Cardiac muscle cell (in vitro differentiated cells and primary cell): Measurements from ENCODE around the gene PHEX. TPM values are rescaled to one million over a fixed set of nuclear protein-coding genes. Genes with fewer than 3 reads are reported as not detected.
A peak's percentile ranks its signal among the peaks of the same experiment; 100 is the strongest.
"Not testable (repeated sequence)": the region's sequence is repeated elsewhere in the genome, so short reads cannot be mapped to it uniquely, and the experiment has no call there.

ENCODE experiments used
- DNase-seq, 2 donors: peaks; one replicate each; pipeline versions ENCODE4 v3.0.0 to v3.0.0-alpha.2; 2010 to 2017; ENCODE audit warnings: low read depth in 1 of 2, low spot score in 1 of 2
- H3K27ac ChIP-seq: fragments of 200-600 bp; sonication (generic); 2 replicates; pipeline ENCODE4 v1.5.1; 2016
- H3K27me3 ChIP-seq: fragments of 200-600 bp; sonication (generic); 2 replicates; pipeline ENCODE4 v1.6.0; 2016; ENCODE audit warnings: control low read depth
- H3K36me3 ChIP-seq: fragments of 200-600 bp; sonication (generic); 2 replicates; pipeline ENCODE4 v1.5.1; 2016; ENCODE audit warnings: control low read depth
- H3K4me1 ChIP-seq: fragments of 200-600 bp; sonication (generic); 2 replicates; pipeline ENCODE4 v1.8.1; 2017; ENCODE audit warnings: low read depth, mild to moderate bottlenecking, mixed run types
- H3K4me3 ChIP-seq: fragments of 200-600 bp; sonication (generic); 2 replicates; pipeline ENCODE4 v1.5.1; 2016; ENCODE audit warnings: mild to moderate bottlenecking
- H3K9me3 ChIP-seq: fragments of 200-600 bp; sonication (generic); 2 replicates; pipeline ENCODE4 v1.5.1; 2017; ENCODE audit warnings: low read depth, mild to moderate bottlenecking, control low read depth
- polyA plus RNA-seq: library from polyadenylated mRNA; unstranded; fragments of >200 nt; fragmentation: Nextera tagmentation; extraction: Ambion mirVana; gene quantifications from 2 replicates; pipeline ENCODE4 v1.2.1, GENCODE V29; 2016
- total RNA-seq: library from RNA; depleted of rRNA; stranded (reverse); fragments of >200 nt; gene quantifications from 2 replicates; pipeline ENCODE4 v1.2.3, GENCODE V29; 2016
- TF ChIP-seq, protein P1 (sequence below): IDR thresholded peaks from 2 replicates; pipeline ENCODE4 v1.5.1; 2012; ENCODE audit warnings: low read depth, mild to moderate bottlenecking, low read length

The PHEX gene
- total and polyA plus RNA-seq, 2 experiments from 2014 or later: 0.21 to 0.62 TPM

DNA sequence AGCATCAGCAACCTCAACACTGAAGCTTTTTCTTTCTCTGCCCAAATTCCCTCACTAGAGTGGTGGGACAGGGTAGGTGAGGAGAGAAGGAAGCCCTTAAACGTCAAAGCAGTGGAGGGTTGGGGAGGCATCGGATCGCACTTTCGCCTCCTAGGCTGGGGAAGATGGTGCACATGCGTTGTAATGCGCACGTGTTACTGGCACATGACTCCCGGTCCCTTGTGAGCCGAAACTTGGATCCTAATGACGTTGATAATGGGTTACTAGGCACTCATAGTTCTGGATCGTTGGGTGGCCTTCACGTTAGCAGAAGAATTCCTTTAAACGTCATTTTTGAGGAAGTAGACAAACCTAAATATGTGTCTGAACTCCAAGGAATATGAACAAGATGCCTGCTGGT, 240.5 kb downstream of the PHEX start, which contains the start of gene CBLL2:
TSS of gene CBLL2 (plus strand) at position 301 of the 400 bp plus-strand sequence. CDS start at position 380, 79 bp downstream.
- H3K4me3 ChIP-seq: no peak within 1 kb of the TSS
- H3K27me3 ChIP-seq: no peaks in the 10 kb centered on the region
- H3K4me1 ChIP-seq: no peaks in the 10 kb centered on the region
- DNase-seq: no peak
- TF ChIP-seq, protein P1, sequence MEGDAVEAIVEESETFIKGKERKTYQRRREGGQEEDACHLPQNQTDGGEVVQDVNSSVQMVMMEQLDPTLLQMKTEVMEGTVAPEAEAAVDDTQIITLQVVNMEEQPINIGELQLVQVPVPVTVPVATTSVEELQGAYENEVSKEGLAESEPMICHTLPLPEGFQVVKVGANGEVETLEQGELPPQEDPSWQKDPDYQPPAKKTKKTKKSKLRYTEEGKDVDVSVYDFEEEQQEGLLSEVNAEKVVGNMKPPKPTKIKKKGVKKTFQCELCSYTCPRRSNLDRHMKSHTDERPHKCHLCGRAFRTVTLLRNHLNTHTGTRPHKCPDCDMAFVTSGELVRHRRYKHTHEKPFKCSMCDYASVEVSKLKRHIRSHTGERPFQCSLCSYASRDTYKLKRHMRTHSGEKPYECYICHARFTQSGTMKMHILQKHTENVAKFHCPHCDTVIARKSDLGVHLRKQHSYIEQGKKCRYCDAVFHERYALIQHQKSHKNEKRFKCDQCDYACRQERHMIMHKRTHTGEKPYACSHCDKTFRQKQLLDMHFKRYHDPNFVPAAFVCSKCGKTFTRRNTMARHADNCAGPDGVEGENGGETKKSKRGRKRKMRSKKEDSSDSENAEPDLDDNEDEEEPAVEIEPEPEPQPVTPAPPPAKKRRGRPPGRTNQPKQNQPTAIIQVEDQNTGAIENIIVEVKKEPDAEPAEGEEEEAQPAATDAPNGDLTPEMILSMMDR: no peak
- no peaks in the 10 kb centered on the region for H3K36me3 ChIP-seq
- no peak within 1 kb of the TSS for H3K27ac ChIP-seq
- H3K9me3 ChIP-seq: no peaks in the 10 kb centered on the region

DNA sequence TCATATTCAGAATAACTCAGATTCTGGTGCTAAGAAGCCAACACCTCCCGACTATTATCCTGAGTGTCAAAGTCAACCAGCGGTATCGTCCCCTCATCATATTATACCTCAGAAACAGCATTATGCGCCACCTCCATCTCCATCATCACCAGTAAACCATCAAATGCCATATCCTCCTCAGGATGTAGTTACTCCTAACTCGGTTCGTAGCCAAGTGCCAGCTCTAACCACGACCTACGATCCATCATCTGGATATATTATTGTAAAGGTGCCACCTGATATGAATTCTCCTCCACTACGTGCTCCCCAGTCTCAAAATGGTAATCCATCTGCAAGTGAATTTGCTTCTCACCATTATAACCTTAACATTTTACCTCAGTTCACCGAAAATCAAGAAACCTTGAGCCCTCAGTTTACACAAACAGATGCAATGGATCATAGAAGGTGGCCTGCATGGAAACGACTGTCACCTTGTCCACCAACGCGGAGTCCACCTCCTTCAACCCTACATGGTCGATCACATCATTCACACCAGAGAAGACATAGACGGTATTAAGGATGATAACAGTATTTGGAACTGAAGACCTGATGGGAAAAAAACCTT, 241.7 kb downstream of the PHEX start:
- TF ChIP-seq, protein P1: no peak
- Histone ChIP-seq H3K36me3 (no peaks in the 10 kb centered on the region), H3K9me3 (no peaks in the 10 kb centered on the region), H3K27me3 (no peaks in the 10 kb centered on the region), H3K27ac (no peak overlapping the region), H3K4me1 (no peaks in the 10 kb centered on the region), H3K4me3 (no peak overlapping the region)
- DNase-seq: no peak

DNA sequence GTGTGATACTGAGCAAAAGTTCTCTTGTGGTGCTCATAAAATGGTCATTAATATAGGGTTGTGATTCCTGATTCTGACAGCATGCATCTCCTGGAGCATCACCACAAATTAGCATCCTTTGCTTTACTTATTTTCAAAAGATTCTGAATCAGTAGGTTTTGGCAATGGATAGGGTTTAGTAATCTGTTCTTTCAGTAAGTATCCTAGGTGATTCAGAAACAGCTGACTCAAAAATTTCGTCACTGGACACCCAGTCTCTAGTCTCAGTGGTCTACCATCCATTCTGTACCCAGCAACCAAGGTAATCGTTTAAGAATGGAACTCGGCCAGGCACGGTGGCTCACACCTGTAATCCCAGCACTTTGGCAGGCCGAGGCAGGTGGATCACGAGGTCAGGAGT, 244.7 kb downstream of the PHEX start:
- H3K4me3 ChIP-seq: no peak overlapping the region
- no peaks in the 10 kb centered on the region for H3K9me3 ChIP-seq
- no peaks in the 10 kb centered on the region for H3K36me3 ChIP-seq
- no peaks in the 10 kb centered on the region for H3K27me3 ChIP-seq
- H3K4me1 ChIP-seq: no peaks in the 10 kb centered on the region
- H3K27ac ChIP-seq: no peak overlapping the region
- TF ChIP-seq, protein P1: no peak
- no peak for DNase-seq

DNA sequence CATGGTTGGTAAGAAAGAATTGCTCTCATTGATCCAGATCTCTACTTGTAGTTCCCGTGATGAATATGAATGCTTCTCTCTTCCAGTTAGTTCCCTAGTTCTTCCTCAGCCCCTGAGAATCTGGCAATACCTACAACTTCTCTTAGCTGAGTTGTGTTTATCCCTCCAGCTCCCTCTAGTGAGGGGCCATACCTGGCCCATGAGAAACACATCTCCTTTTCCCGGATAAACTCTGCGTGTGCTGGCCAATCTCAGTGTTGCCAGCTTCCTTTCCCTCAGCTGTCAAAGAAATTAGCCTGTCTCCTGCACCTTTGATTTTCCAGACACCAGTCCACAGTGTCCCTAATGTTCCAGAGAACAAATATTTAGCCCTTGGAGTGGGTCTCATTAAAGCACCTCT, 246.2 kb downstream of the PHEX start:
- Histone ChIP-seq H3K27me3 (no peaks in the 10 kb centered on the region), H3K9me3 (no peaks in the 10 kb centered on the region), H3K27ac (no peak overlapping the region), H3K4me1 (no peaks in the 10 kb centered on the region), H3K4me3 (no peak overlapping the region), H3K36me3 (no peaks in the 10 kb centered on the region)
- TF ChIP-seq, protein P1: no peak
- DNase-seq: peak in 1 of 2 donors; percentile 26

DNA sequence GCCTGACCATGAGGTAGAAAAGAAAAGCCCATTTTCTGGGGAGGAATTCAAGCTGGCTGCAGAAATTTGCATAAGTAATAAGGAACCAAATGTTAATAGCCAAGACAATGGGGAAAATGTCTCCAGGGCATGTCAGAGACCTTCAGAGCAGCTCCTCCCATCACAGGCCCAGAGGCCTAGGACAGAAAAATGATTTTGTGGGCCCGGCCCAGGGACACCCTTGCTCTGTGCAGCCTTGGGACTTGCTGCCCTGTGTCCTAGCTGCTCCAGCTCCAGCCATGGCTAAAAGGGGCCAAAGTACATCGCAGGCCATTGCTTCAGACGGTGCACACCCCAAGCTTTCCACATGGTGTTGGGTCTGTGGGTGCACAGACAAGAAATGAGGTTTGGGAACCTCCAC, 257.1 kb downstream of the PHEX start:
- not testable (repeated sequence) for DNase-seq, H3K4me3 ChIP-seq, H3K36me3 ChIP-seq, H3K27me3 ChIP-seq, H3K9me3 ChIP-seq, H3K27ac ChIP-seq
- peaks cover 22% of the 10 kb centered on the region for H3K4me1 ChIP-seq

DNA sequence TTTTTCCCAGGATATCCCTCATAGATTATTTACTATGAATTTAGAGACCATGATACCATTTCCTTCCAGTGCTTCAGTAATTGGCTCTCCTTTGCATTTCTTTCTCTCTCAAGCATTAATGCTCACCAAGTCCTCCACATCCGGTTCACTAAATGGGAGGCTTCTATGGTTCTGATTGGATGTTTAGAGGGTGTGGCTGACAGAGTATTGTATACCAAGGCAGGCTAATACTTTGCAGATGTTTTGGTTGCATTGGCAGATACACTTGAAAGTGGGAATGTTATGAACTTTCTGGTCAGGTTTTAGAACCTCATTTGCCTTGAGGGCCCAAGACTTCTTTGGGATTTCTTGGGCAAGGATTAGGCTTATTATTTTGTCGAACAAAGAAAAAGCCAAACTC, 264.7 kb downstream of the PHEX start:
- Histone ChIP-seq H3K27me3 (no peaks in the 10 kb centered on the region), H3K4me3 (no peak overlapping the region), H3K4me1 (peaks cover 38% of the 10 kb centered on the region), H3K36me3 (no peaks in the 10 kb centered on the region), H3K27ac (no peak overlapping the region), H3K9me3 (no peaks in the 10 kb centered on the region)
- TF ChIP-seq, protein P1: no peak
- no peak for DNase-seq
